ENCODE measurements around the gene SNIP1.
A peak's percentile ranks its signal among the peaks of the same experiment; 100 is the strongest.
"Not testable (repeated sequence)": the region's sequence is repeated elsewhere in the genome, so short reads cannot be mapped to it uniquely, and the experiment has no call there.

SNIP1 gene

GRCh38 chr1:37513795-37514349 lies 40.2 kb downstream of the SNIP1 start:
- DNase-seq (ENCODE audit: low read depth), result peak; percentile 4

- no peak for DNase-seq (ENCODE audit: low read depth)
Measured at GRCh38 chr1:37509181-37509580, 44.9 kb downstream of the SNIP1 start.

- DNase-seq (ENCODE audit: low read depth), result no peak
Measured at GRCh38 chr1:37506740-37507139, 47.4 kb downstream of the SNIP1 start.

- not testable (repeated sequence) for DNase-seq (ENCODE audit: low read depth)
Measured at GRCh38 chr1:37502791-37503190, 51.3 kb downstream of the SNIP1 start.

- no peak for DNase-seq (ENCODE audit: low read depth)
Measured at GRCh38 chr1:37502104-37502503, 52.0 kb downstream of the SNIP1 start.

GRCh38 chr1:37501661-37502060 lies 52.4 kb downstream of the SNIP1 start:
- no peak for DNase-seq (ENCODE audit: low read depth)

GRCh38 chr1:37498872-37499617 lies 55.0 kb downstream of the SNIP1 start:
- no peak for DNase-seq (ENCODE audit: low read depth)

- DNase-seq (ENCODE audit: low read depth), result no peak
Measured at GRCh38 chr1:37497832-37498231, 56.3 kb downstream of the SNIP1 start.

GRCh38 chr1:37495875-37496274 lies 58.2 kb downstream of the SNIP1 start:
- no peak for DNase-seq (ENCODE audit: low read depth)

- no peak for DNase-seq (ENCODE audit: low read depth)
Measured at GRCh38 chr1:37493336-37494098, 60.6 kb downstream of the SNIP1 start.

- DNase-seq (ENCODE audit: low read depth), result no peak
Measured at GRCh38 chr1:37487619-37487984, 66.5 kb downstream of the SNIP1 start.

GRCh38 chr1:37486680-37487618 lies 67.1 kb downstream of the SNIP1 start:
- peak; percentile 74 for DNase-seq (ENCODE audit: low read depth)

- DNase-seq (ENCODE audit: low read depth), result no peak
Measured at GRCh38 chr1:37485902-37486679, 68.0 kb downstream of the SNIP1 start.
